K562 (cell line): ENCODE measurements around the gene TRMT2A. TPM values are rescaled to one million over a fixed set of nuclear protein-coding genes. Genes with fewer than 3 reads are reported as not detected.

Source experiments
- ATF7 ChIP-seq: fragments of 450-650 bp; IDR thresholded peaks from 2 replicates; pipeline ENCODE4 v1.7.1; 2014; ENCODE audit warnings: mild to moderate bottlenecking, moderate library complexity
- BRD4 ChIP-seq: fragments of 200-600 bp; sonication (generic); IDR thresholded peaks from 2 replicates; pipeline ENCODE4 v1.6.1; 2017; ENCODE audit warnings: inconsistent platforms
- CCAR2 ChIP-seq: fragments of 200-400 bp; formaldehyde crosslinking; IDR thresholded peaks from 2 replicates; pipeline ENCODE4 v1.6.1; 2017; ENCODE audit warnings: mild to moderate bottlenecking, low read depth, low read length
- CREB3L1 ChIP-seq: fragments of 450-650 bp; IDR thresholded peaks from 2 replicates; pipeline ENCODE4 v1.6.1; 2014; ENCODE audit warnings: low read depth, mild to moderate bottlenecking, moderate library complexity, borderline replicate concordance
- ELF1 ChIP-seq: fragments of 200-800 bp; sonication (Bioruptor generic); IDR thresholded peaks from 2 replicates; pipeline ENCODE4 v1.6.1; 2016; ENCODE audit warnings: missing genetic modification characterization, missing compliant biosample characterization
- GABPA ChIP-seq: fragments of 200-800 bp; sonication (Bioruptor generic); conservative IDR thresholded peaks from 2 replicates; pipeline ENCODE4 v1.6.1; 2016; ENCODE audit warnings: low read depth, missing genetic modification characterization, missing compliant biosample characterization
- MXI1 ChIP-seq: IDR thresholded peaks from 2 replicates; pipeline ENCODE4 v1.6.1; 2011; ENCODE audit warnings: low read depth, mild to moderate bottlenecking, improper control_type of control experiment, low read length
- NCOA1 ChIP-seq: fragments of 450-650 bp; IDR thresholded peaks from 2 replicates; pipeline ENCODE4 v1.6.1; 2016; ENCODE audit warnings: low read depth
- PHF8 ChIP-seq: fragments of 200-600 bp; sonication (generic); IDR thresholded peaks from 2 replicates; pipeline ENCODE4 v1.6.1; 2012; ENCODE audit warnings: mixed run types, mild to moderate bottlenecking, inconsistent platforms, low read length, moderate library complexity, borderline replicate concordance
- PKNOX1 ChIP-seq: fragments of 450-650 bp; IDR thresholded peaks from 2 replicates; pipeline ENCODE4 v1.6.1; 2016
- PTBP1 ChIP-seq: fragments of 200-400 bp; formaldehyde crosslinking; IDR thresholded peaks from 2 replicates; pipeline ENCODE4 v1.6.1; 2017; ENCODE audit warnings: low read depth, low read length
- RUNX1 ChIP-seq: sonication (generic); IDR thresholded peaks from 2 replicates; pipeline ENCODE4 v1.6.1; 2016; ENCODE audit warnings: antibody characterized with exemption, low read depth
- SAFB ChIP-seq: fragments of 200-400 bp; formaldehyde crosslinking; IDR thresholded peaks from 2 replicates; pipeline ENCODE4 v1.6.1; 2017; ENCODE audit warnings: low read depth, low read length, borderline replicate concordance
- SREBF2 ChIP-seq: sonication (generic); formaldehyde crosslinking; IDR thresholded peaks from 2 replicates; pipeline ENCODE4 v1.4.0; 2020; ENCODE audit warnings: mild to moderate bottlenecking, missing genetic modification reagents
- TAF9B ChIP-seq: fragments of 450-650 bp; IDR thresholded peaks from 2 replicates; pipeline ENCODE4 v1.6.1; 2018; ENCODE audit warnings: mild to moderate bottlenecking; ENCODE audit not compliant: partially characterized antibody
- XRCC5 ChIP-seq: fragments of 200-400 bp; formaldehyde crosslinking; IDR thresholded peaks from 2 replicates; pipeline ENCODE4 v1.6.1; 2017; ENCODE audit warnings: low read depth, mild to moderate bottlenecking, low read length
- ZBTB33 ChIP-seq: sonication (generic); formaldehyde crosslinking; IDR thresholded peaks from 2 replicates; pipeline ENCODE4 v1.8.1; 2023; ENCODE audit warnings: mild to moderate bottlenecking, missing genetic modification reagents
- ZNF280B ChIP-seq: fragments of 250-450 bp; sonication (Bioruptor Pico); IDR thresholded peaks from 2 replicates; pipeline ENCODE4 v1.5.1; 2021; ENCODE audit warnings: mild to moderate bottlenecking
- ZNF584 ChIP-seq: fragments of 200-800 bp; sonication (Bioruptor generic); IDR thresholded peaks from 2 replicates; pipeline ENCODE4 v1.6.1; 2016; ENCODE audit warnings: low read depth, mild to moderate bottlenecking, missing genetic modification characterization, missing compliant biosample characterization
- ZNF639 ChIP-seq, 2 experiments: fragments of 200-800 bp in 1 of 2; sonication (Bioruptor generic) in 1 of 2; sonication (generic) in 1 of 2; formaldehyde crosslinking in 1 of 2; IDR thresholded peaks in 1 of 2; conservative IDR thresholded peaks in 1 of 2; 2 replicates each; pipeline versions ENCODE4 v1.5.0 to v1.6.1; 2016 to 2020; ENCODE audit warnings: missing compliant biosample characterization in 1 of 2, missing genetic modification characterization in 1 of 2, missing genetic modification reagents in 1 of 2
- polyA plus RNA-seq, 8 experiments: library from polyadenylated mRNA; depleted of rRNA in 4 of 8; stranded (reverse) in 5 of 8; unstranded in 3 of 8; fragments of >200 nt; fragmentation: Nextera tagmentation in 2 of 8; fragmentation: Illumina TruSeq in 1 of 8; extraction: Ambion mirVana in 2 of 8; extraction: Trizol in 1 of 8; gene quantifications; 2 replicates each; pipeline versions ENCODE4 v1.2.1 to v1.2.3, GENCODE V29; 2011 to 2014; ENCODE audit warnings: inconsistent platforms in 1 of 8, missing spikeins in 1 of 8
- total RNA-seq, 7 experiments: library from RNA; depleted of rRNA in 6 of 7; stranded (reverse); fragments of >200 nt in 6 of 7; fragmentation: Illumina TruSeq in 2 of 7; extraction: Trizol in 2 of 7; gene quantifications; 2 replicates each; pipeline versions ENCODE4 v1.2.1 to v1.2.3, GENCODE V29; 2011 to 2021; ENCODE audit warnings: low replicate concordance in 1 of 7

TRMT2A gene
- total and polyA plus RNA-seq, 9 of the 15 experiments (the other 6 are each of a cell fraction or from before 2014, with no cell fraction given) = 1.6 to 265 (median 140) TPM

GRCh38 chr22:20080776-20081654 lies 36.0 kb downstream of the TRMT2A start (continued):
- TF ChIP-seq PKNOX1 (no peak), PTBP1 (no peak), PHF8 (no peak), RUNX1 (no peak), XRCC5 (no peak), ELF1 (tag) (no peak), MXI1 (0 out of 2 replicates have a peak, but pooled peaks have one; percentile 43), ATF7 (no peak), CREB3L1 (no peak), ZNF280B (CRISPR knock-in tag) (no peak), SREBF2 (no peak), ZBTB33 (CRISPR knock-in tag) (no peak), TAF9B (no peak), BRD4 (peak; percentile 76; the same call in 1 of the 2 replicates), ZNF639 (CRISPR knock-in tag; conservative IDR thresholded peaks at IDR 0.05 in 1 of 2, IDR thresholded peaks at IDR 0.05 in 1 of 2) (no peak), NCOA1 (no peak), SAFB (no peak), CCAR2 (peak; percentile 27; the same call in 1 of the 2 replicates), GABPA (tag) (no peak), ZNF584 (CRISPR knock-in tag) (no peak)
